IPS-18c (cell line): ENCODE data around the gene UPF2.
"Not testable (repeated sequence)": the region's sequence is repeated elsewhere in the genome, so short reads cannot be mapped to it uniquely, and the experiment has no call there.

Source experiments
- H3K4me3 ChIP-seq: 2 replicates; pipeline ENCODE4 v1.7.0; 2013; ENCODE audit warnings: low read depth, mild to moderate bottlenecking, low read length, moderate library complexity; ENCODE audit not compliant: insufficient read depth
- H3K9me3 ChIP-seq: one replicate; pipeline ENCODE4 v1.6.1; 2013; ENCODE audit warnings: mild to moderate bottlenecking, low read length, moderate library complexity; ENCODE audit not compliant: control insufficient read depth, insufficient read depth

UPF2 gene

DNA sequence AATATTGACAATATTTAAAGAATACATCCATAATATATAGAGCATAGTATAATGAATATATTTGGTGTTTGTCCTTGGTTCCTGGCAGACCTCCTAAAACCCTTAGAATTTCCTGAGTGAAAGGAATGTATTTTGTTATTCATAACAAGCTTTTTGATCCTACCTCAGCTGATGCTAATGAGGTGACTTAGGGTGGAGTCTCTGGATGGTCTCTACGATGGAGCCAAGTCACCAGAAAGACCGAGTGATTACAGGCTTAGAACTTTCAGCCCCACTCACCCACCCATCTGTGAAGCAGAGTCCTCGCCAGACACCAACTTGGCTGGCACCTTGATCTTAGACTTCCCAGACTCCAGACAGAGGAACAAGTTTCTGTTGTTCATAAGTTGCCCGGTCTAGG, 35.9 kb downstream of the UPF2 start:
- H3K4me3 ChIP-seq, result no peak overlapping the region
- no peaks in the 10 kb centered on the region for H3K9me3 ChIP-seq

DNA sequence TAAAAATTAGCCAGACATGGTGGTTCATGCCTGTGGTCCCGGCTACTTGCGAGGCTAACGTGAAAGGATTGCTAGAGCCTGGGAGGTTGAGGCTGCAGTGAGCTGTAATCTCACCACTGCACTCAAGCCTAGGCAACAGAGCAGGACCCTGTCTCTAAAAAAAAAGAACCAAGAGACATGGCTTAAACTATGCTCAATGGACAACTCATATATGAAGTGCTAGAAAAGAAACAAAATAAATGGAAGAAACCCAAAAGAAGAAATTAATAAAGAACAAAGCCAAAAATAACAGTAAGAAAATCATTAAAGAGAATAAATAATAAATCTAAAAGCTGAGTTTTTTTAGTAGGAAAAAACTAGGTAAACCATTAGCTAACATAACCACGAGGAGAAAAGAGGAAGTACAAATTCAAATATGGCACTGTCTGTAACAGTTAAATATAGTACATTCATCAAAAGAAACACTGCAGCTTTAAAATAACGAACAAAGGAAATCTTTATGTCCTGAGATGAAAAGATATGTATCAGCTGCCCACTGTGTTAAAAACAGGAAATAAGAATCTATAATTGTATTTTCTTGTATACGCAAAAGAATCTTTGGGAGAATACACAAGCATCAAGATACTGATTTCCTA, 48.7 kb downstream of the UPF2 start:
- Histone ChIP-seq H3K9me3 (no peaks in the 10 kb centered on the region), H3K4me3 (no peak overlapping the region)

DNA sequence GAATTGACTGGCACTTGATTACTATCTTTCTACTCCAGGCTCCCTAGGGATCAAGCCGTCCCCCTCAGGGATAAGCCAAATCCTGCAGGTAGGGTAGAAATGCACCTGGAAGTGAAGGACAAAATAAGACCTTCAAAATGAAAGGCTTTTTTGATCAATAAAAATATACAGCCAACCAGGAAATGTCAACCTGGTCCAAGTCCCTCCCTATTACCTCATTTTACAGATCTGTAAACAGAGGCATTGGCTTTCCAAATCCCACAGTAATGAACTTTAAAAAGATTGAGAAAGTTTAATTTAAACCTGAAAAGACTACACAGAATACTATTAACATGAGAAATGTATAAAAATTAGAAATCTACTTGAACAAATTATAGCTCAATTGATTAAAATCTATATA, 53.7 kb downstream of the UPF2 start:
- H3K4me3 ChIP-seq, result no peak overlapping the region

DNA sequence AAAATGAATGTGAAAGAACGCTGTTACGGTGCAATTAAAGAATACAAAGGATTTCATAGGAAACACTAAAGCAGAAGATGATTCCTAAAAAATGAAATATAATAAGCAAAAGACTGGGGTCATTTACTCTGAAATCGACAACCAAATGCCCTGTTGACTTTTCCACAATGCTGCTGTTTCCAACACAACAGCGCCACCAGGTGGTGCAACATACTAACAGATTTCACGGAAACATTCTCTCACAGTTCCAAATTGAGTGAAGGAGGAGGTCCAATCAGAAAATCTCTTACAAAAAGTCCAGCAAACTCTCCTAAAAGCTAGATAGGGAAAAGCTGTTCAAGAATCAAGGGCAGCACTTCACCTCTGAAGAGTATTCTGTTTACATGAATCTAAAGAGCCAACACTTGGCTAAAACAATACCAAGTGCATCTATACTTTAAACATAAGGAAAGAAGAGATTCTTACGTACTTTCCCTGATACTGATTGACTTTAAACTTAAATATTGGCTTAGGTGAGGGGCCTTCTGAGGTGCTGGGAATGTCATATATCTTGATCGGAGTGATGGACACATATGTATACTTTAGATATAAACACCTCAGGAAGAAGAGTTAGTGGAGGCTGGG, 55.9 kb downstream of the UPF2 start:
- no peak overlapping the region for H3K4me3 ChIP-seq
- H3K9me3 ChIP-seq, result no peaks in the 10 kb centered on the region

More for the DNA sequence above, 53.7 kb downstream of the UPF2 start:
- no peaks in the 10 kb centered on the region for H3K9me3 ChIP-seq

DNA sequence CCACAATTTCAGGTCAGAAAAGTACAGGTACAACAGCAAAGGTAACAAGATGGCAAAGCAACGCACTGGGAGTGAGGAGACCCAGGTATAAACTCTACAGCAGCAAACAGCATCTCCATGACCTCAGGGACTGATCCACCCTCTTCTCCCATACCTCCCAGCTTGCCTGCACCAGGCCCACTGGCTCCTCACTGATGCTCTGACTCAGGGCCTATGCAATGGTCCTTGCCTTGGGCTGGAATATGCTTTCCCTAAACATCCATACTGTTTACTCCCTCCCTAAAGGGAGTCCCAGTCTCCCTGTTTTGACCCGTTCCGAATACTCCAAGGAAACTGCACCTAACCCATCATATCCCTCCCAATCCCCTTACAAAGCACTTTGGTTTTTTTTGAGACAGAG, 60.4 kb downstream of the UPF2 start:
- Histone ChIP-seq H3K4me3 (no peak overlapping the region), H3K9me3 (no peaks in the 10 kb centered on the region)

DNA sequence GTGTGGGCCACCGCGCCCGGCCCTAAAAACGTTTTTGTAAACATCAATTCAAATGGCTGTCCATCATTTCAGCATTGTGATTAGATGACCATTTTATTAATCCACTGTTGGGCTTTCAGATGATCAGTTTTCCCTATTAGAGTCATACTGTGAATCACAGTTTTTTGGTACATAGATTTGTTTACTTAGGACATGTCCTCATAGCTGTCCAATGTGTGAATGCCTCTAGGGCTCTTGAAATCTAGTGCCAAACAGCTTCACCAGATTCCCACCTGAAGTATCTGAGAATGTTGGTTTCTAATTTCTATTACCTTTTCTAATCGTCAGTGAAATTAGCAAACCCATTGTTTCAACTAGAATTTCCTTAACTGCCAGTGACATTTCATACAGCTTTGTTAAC, 66.8 kb downstream of the UPF2 start:
- no peak overlapping the region for H3K4me3 ChIP-seq
- H3K9me3 ChIP-seq, result no peaks in the 10 kb centered on the region

DNA sequence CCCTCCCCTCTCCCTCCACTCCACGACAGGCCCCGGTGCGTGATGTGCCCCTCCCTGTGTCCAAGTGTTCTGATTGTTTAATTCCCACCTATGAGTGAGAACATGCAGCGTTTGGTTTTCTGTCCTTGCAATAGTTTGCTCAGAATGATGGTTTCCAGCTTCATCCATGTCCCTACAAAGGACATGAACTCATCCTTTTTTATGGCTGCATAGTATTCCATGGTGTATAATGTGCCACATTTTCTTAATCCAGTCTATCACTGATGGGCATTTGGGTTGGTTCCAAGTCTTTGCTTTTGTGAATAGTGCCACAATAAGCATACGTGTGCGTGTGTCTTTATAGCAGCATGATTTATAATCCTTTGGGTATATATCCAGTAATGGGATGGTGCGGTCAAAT, 70.1 kb downstream of the UPF2 start:
- H3K4me3 ChIP-seq, H3K9me3 ChIP-seq: not testable (repeated sequence)

DNA sequence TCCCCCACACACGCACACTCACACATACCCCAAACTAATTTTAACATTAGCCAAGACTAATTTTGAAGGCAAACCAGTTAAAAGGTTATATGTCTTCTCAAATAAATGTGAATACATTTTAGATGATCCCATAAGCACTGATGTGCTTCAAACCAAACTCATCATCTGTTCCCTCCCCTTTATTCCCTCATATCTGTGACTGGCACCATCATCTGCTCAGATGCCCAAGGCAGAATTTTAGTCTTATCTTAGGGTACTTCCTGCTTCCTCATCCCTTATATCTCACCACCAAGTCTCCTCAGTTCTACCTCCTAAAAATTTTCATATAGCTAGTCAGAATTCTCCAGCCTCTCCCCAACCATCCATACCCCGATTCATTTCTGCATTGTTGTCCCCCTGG, 80.4 kb downstream of the UPF2 start:
- H3K9me3 ChIP-seq, result no peaks in the 10 kb centered on the region

DNA sequence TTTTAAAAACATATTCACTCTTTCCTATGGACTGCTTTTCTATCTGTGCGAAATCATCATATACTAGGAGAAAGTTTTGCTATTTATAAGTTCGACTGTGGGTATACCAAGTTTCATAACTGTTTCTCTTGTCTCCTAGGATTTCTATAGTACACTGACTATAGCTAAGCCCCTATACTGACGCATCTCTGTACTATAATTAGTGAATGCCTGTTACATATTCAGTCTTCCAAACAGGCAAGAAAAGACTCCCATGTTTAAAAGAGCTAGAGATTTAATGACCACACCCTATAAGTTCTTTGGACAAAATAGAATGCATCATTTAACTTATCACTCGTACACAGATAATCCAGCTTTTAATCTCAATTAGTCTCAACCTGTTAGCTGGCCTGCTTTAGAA, 80.8 kb downstream of the UPF2 start:
- no peaks in the 10 kb centered on the region for H3K9me3 ChIP-seq
- no peak overlapping the region for H3K4me3 ChIP-seq

More for the DNA sequence above, 80.4 kb downstream of the UPF2 start:
- no peak overlapping the region for H3K4me3 ChIP-seq

DNA sequence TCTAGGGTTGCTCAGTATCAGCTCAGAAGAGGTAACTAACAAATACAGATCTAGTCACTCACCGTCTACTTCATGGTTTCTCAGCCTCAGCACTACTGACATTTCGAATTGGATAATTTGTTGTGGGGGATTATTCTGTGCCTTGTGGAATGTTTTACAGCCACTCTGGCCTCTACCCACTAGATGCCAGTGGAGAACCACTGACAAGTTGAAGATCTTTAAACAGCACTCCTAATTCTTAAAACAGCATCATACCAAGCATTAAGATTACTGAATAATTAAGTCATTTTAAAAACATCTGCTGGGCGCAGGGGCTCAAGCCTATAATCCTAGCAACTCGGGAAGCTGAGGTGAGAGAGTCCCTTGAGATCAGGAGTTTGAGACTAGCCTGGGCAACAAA, 82.6 kb downstream of the UPF2 start:
- no peaks in the 10 kb centered on the region for H3K9me3 ChIP-seq

DNA sequence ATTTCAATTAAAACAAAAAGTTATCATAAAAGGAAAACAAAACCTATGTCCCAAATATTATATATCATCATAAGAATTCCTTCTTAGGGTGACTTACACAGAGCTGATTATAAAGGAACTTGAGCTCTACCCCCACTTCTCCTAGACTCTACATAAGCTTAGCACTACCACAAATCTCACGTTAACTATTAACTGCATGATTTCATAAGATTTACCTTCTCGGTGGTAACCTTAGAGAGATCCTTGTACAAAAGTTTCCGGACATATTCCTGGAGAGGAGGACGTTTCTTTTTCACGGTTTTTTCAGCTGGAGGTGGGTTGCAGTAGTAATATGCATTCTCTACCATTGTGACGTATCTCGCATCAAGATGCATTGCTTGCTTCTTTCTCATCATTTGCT, 83.7 kb downstream of the UPF2 start:
- no peaks in the 10 kb centered on the region for H3K9me3 ChIP-seq
- no peak overlapping the region for H3K4me3 ChIP-seq

More for the DNA sequence above, 82.6 kb downstream of the UPF2 start:
- H3K4me3 ChIP-seq, result no peak overlapping the region

DNA sequence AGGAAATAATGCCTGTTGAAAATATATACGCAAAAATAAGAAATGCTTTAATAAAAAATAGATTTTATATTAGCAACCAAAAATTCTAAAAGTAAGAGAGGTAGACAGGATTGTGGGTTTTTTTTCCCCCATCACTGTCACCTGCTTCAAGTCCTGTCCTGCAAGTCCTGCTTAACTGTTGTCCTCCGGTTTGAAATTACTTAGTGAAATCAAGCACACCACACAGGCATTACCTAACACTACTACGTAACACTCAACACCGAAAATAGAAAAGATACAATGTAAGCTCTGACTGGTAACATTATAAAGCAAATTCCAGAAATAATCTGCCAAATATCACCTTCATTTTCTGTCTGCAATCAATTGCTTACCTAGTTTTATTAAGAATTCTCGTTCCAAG, 90.9 kb downstream of the UPF2 start:
- no peak overlapping the region for H3K4me3 ChIP-seq
- H3K9me3 ChIP-seq, result no peaks in the 10 kb centered on the region

DNA sequence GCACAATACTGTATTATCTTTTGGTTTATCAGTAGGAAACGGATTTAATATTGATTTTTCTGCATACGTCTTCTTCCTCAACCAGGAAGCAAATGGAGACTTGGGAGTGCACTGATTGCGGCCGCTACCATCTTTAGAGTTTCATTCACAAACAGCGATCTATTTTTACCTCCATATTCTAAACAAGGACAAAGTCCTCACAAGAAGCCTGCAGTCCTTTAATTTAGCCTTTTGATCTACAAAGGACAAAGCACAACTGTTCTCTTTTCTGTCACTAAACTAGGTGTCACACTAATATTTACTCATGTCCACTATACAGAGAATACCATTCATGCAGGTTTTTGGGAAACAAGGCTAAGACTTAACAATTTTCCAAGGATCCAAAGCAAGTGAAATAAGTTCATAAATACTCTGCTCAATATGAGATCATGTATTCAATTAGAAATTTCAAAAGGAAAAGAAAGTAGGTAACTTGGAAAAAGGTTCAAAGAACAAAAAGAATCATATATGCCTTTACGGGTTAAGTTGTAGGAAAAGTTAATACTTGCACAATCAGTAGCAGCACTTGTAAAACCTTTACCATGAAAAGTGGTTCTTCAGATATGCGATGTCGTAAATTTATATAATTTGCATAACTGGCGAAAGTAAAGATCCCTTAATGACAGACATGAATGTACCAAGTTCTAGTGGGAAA, 92.1 kb downstream of the UPF2 start:
- Histone ChIP-seq H3K4me3 (no peak overlapping the region), H3K9me3 (no peaks in the 10 kb centered on the region)

DNA sequence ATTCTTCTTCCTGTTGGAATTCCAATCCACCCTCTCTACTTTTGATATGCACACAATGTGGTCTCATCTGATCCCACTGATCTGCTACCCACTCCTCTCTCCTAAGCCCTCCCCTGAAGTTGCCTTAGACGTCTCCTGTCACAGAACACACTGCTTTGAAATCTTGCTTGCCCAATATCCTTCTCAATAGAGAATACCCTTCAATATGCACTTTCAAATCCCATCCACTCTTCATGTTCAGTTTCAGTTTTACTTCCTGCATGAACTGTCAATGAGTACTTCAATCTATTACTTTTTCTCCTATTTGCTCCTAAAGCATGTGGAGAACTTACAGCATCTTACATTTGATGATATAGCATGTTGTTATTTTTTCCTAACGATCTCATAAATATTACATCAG, 93.5 kb downstream of the UPF2 start:
- Histone ChIP-seq H3K4me3 (no peak overlapping the region), H3K9me3 (no peaks in the 10 kb centered on the region)

DNA sequence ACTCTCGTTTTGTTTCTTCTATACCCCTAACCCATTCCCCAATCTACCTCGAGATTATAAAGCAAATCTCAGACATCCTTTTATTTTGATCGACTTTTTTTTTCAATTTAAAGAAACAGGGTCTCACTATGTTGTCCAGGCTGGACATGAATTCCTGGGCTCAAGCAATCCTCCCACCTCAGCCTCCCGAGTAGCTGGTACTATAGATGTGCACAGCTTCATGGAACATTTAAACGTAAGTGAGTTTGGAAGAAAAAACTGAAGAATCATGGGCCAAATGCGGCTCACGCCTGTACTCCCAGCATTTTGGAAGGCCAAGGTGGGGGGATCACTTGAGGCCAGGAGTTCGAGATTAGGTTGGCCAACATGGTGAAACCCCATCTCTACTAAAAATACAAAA, 96.0 kb downstream of the UPF2 start:
- Histone ChIP-seq H3K9me3 (no peaks in the 10 kb centered on the region), H3K4me3 (no peak overlapping the region)

DNA sequence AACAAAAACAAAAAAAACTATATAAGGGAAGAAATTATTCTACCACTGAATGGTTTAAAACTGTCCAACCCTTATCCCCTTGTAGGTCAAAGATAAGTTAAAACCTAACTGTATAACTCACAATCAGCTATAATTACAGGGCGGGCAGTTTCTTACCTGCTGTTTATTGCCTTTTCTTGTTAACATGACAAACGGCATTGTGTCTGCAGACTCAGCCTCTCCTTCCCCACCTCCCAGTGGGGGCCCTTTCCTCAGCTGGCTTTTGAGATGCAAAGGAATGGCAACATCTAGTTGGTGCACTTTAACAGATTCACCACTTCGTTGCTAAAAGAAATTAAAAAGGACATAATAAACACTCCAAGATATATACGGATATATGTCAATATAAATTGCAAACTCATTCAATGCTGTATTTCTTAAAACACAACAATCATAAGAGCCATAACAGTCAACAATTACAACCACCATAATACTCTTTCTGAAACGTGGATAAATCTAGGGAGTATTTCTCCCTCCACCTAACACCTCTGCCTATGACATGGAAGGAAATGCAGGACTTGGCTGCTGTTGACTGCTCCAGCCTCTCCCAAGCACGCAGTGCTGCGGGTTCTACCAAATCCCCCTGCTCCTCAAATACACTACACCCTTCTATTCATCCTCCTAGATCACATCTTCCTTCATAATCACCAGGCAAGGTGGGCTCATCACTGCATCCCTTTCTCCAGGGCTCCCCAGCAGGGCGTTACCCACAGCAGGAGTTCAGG, 106.0 kb downstream of the UPF2 start:
- no peaks in the 10 kb centered on the region for H3K9me3 ChIP-seq
- no peak overlapping the region for H3K4me3 ChIP-seq

DNA sequence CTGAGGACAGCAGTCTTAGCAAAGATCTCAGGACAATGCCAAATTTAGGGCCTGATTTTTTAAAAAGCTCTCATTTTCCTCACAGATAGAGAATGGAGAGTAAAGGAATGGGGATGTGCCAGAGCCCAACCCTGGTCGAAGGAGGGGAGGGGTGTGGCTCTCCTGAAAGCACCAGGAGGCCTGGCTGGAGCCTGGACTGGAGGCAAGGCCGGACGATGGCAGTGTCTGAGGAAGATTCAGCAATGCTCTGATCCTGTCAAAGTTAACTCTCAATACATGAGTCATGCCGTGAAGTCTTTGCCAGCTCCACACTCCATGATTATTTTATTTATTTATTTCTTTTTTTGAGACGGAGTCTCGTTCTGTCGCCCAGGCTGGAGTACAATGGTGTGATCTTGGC, 108.3 kb downstream of the UPF2 start:
- no peak overlapping the region for H3K4me3 ChIP-seq
- H3K9me3 ChIP-seq, result no peaks in the 10 kb centered on the region
